Ovary (tissue), 3 donors: ENCODE measurements around the gene B4GALT3.

Experiments
- EP300 ChIP-seq: sonication (generic); formaldehyde crosslinking; IDR thresholded peaks from one replicate; pipeline ENCODE4 v1.6.1; 2017; ENCODE audit warnings: antibody characterized with exemption
- POLR2A ChIP-seq: fragments of 450-650 bp; IDR thresholded peaks from one replicate; pipeline ENCODE4 v1.6.1; 2017; ENCODE audit warnings: antibody characterized with exemption, mild to moderate bottlenecking, moderate library complexity
- TF ChIP-seq, protein P1 (sequence below), 3 donors: fragments of 450-650 bp in 2 of 3; fragments of 200-600 bp in 1 of 3; IDR thresholded peaks; one replicate each; pipeline versions ENCODE4 v1.5.1 to v1.8.0; 2016 to 2022; ENCODE audit warnings: antibody characterized with exemption in 3 of 3, mild to moderate bottlenecking in 1 of 3
- donor health status: DM: no; HTN: no; CAD: no.

DNA sequence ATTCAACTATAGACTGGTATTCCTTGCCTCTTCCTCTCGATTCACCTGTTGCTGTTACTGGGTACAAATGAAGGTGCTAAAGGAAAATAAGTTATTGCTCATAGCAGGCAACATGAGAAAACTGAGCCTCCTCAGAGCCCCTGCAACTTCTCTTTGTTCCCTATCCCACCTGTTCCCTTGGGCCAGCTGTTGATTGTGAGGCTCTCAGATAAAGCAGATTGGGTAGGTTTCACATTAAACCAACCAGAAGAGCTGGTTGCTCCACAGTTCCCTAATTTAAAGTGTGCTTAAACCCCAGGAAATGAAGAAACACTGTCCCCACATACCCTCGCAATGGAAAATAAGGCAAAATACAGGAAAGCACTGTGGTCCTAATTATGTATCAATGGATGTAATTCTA is 49.7 kb downstream of the B4GALT3 start:
- TF ChIP-seq, protein P1, sequence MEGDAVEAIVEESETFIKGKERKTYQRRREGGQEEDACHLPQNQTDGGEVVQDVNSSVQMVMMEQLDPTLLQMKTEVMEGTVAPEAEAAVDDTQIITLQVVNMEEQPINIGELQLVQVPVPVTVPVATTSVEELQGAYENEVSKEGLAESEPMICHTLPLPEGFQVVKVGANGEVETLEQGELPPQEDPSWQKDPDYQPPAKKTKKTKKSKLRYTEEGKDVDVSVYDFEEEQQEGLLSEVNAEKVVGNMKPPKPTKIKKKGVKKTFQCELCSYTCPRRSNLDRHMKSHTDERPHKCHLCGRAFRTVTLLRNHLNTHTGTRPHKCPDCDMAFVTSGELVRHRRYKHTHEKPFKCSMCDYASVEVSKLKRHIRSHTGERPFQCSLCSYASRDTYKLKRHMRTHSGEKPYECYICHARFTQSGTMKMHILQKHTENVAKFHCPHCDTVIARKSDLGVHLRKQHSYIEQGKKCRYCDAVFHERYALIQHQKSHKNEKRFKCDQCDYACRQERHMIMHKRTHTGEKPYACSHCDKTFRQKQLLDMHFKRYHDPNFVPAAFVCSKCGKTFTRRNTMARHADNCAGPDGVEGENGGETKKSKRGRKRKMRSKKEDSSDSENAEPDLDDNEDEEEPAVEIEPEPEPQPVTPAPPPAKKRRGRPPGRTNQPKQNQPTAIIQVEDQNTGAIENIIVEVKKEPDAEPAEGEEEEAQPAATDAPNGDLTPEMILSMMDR (IDR thresholded peaks at IDR 0.05) = no peak
- no peak for TF ChIP-seq EP300
- no peak for TF ChIP-seq POLR2A
